ENCODE data around the gene FXYD1.

DNA sequence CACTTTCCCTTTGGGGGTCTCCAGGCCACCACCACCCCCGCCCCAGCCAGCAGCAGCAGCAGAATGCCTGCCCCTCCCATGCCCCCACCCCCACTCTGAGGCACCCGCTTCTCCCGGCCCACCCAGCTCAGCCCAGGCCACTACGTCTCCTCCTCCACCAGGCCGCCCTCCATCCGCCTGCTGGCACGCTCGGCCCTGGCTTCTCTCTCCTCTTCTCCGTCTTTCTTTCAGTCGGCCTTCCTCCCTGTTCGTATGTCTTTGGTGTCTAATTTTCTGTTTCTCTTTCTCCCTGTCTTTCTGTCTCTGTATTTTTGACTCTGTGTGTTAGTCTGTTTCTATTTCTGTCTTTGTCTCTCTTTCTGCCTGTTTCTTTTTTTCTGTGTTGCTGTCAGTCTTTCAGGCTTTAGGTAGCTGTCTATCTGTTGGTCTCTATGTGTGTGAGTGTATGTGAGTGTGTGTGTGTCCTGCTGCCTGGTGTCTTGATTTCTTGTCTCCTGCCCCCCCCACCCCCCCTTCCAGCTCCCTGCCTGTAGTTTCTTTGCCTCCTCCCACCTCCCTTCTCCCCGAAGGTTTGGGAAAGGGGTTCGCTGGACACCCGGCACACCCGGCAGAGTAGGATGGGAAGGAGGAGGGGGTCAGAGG is 3.9 kb upstream of the FXYD1 start, which contains the start of gene LGI4:
- TF ChIP-seq, protein P1, sequence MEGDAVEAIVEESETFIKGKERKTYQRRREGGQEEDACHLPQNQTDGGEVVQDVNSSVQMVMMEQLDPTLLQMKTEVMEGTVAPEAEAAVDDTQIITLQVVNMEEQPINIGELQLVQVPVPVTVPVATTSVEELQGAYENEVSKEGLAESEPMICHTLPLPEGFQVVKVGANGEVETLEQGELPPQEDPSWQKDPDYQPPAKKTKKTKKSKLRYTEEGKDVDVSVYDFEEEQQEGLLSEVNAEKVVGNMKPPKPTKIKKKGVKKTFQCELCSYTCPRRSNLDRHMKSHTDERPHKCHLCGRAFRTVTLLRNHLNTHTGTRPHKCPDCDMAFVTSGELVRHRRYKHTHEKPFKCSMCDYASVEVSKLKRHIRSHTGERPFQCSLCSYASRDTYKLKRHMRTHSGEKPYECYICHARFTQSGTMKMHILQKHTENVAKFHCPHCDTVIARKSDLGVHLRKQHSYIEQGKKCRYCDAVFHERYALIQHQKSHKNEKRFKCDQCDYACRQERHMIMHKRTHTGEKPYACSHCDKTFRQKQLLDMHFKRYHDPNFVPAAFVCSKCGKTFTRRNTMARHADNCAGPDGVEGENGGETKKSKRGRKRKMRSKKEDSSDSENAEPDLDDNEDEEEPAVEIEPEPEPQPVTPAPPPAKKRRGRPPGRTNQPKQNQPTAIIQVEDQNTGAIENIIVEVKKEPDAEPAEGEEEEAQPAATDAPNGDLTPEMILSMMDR (IDR thresholded peaks at IDR 0.05), result no peak
- no peak for TF ChIP-seq EZH2 (IDR thresholded peaks at IDR 0.05)

All from neural progenitor cell (in vitro differentiated cells).